Calu3 (cell line): Measurements from ENCODE around the gene ADNP. TPM values are rescaled to one million over a fixed set of nuclear protein-coding genes. Genes with fewer than 3 reads are reported as not detected.

Experiments used
- BruUV-seq: library from RNA; stranded (reverse); fragments of 400-500 nt; replicated peaks from 2 replicates; lab custom pipeline; 2021; lab: Mats Ljungman, UMichigan
- CTCF ChIA-PET: fragments of 300-600 bp; sonication (Branson Sonifier 250); formaldehyde crosslinking; loops from one replicate; lab custom pipeline; 2022; ENCODE audit warnings: antibody characterized with exemption; lab: Charles Lee
- DNase-seq: peaks from one replicate; pipeline ENCODE4 v3.0.0; 2022
- H3K27ac Mint-ChIP-seq: one replicate; pipeline ENCODE4 v1.8.0; 2022; ENCODE audit warnings: mixed read lengths; ENCODE audit not compliant: unreplicated experiment
- H3K27me3 Mint-ChIP-seq: one replicate; pipeline ENCODE4 v1.8.0; 2022; ENCODE audit warnings: mixed read lengths; ENCODE audit not compliant: unreplicated experiment
- H3K36me3 Mint-ChIP-seq: one replicate; pipeline ENCODE4 v1.8.0; 2022; ENCODE audit warnings: mild to moderate bottlenecking, moderate library complexity, mixed read lengths; ENCODE audit not compliant: insufficient read depth, unreplicated experiment
- H3K4me1 Mint-ChIP-seq: one replicate; pipeline ENCODE4 v1.8.0; 2022; ENCODE audit warnings: mild to moderate bottlenecking, low read depth, mixed read lengths; ENCODE audit not compliant: unreplicated experiment
- H3K4me3 Mint-ChIP-seq: one replicate; pipeline ENCODE4 v1.8.0; 2022; ENCODE audit warnings: mild to moderate bottlenecking, low read depth, moderate library complexity, mixed read lengths; ENCODE audit not compliant: unreplicated experiment
- H3K9me3 Mint-ChIP-seq: one replicate; pipeline ENCODE4 v1.8.0; 2022; ENCODE audit warnings: low read depth, mixed read lengths; ENCODE audit not compliant: unreplicated experiment
- CTCF ChIP-seq: fragments of 200-600 bp; IDR thresholded peaks from one replicate; pipeline ENCODE4 v1.8.0; 2022; ENCODE audit warnings: antibody characterized with exemption; ENCODE audit not compliant: unreplicated experiment
- intact Hi-C: fragments of 100-400 bp; cut with micrococcal nuclease; formaldehyde crosslinking; loops from one replicate; pipeline ENCODE4 v1.10.0; 2022; ENCODE audit not compliant: unreplicated experiment
- total RNA-seq: library from RNA; stranded (reverse); gene quantifications from 2 replicates; pipeline ENCODE4 v1.2.3, GENCODE V29; 2022

Gene ADNP
- total RNA-seq, 1 experiment from 2014 or later: 103 TPM

- TF ChIP-seq CTCF: no peak
- CTCF ChIA-PET: no interaction called here
- Mint-ChIP-seq H3K4me3 (no peak overlapping the region), H3K27me3 (no peaks in the 10 kb centered on the region), H3K4me1 (no peaks in the 10 kb centered on the region), H3K36me3 (peaks cover 78% of the 10 kb centered on the region), H3K27ac (no peak overlapping the region), H3K9me3 (no peaks in the 10 kb centered on the region)
- BruUV-seq: no TSS peak
- DNase-seq: no peak
- intact Hi-C loops: no loop called here
Observed at GRCh38 chr20:50943069-50943468, 11.8 kb upstream of the ADNP start.

- Mint-ChIP-seq H3K4me3 (no peak overlapping the region), H3K27me3 (no peaks in the 10 kb centered on the region), H3K4me1 (peaks cover 15% of the 10 kb centered on the region), H3K27ac (no peak overlapping the region), H3K36me3 (peaks cover 85% of the 10 kb centered on the region), H3K9me3 (no peaks in the 10 kb centered on the region)
- no TSS peak for BruUV-seq
- CTCF ChIA-PET: interaction anchor here (0.6 to 0.7 kb wide), 2 partner anchors 108 to 130 kb away, joined by 3 to 4 read pairs; no protein-coding TSS in a partner anchor
- intact Hi-C loops: no loop called here
- no peak for TF ChIP-seq CTCF
- DNase-seq: no peak
Observed at GRCh38 chr20:50933589-50933988, 2.4 kb upstream of the ADNP start.

GRCh38 chr20:50932691-50933280 lies 1.5 kb upstream of the ADNP start:
- Mint-ChIP-seq H3K9me3 (no peaks in the 10 kb centered on the region), H3K27me3 (no peaks in the 10 kb centered on the region), H3K4me1 (peaks cover 23% of the 10 kb centered on the region), H3K27ac (no peak overlapping the region), H3K4me3 (no peak overlapping the region), H3K36me3 (peaks cover 90% of the 10 kb centered on the region)
- CTCF ChIA-PET: interaction anchor here (1.8 to 3.4 kb wide), 2 partner anchors 24 to 138 kb away, joined by 5 to 22 read pairs; partner anchors contain the start of gene BCAS4
- DNase-seq: no peak
- no TSS peak for BruUV-seq
- intact Hi-C loops: no loop called here
- no peak for TF ChIP-seq CTCF

- Mint-ChIP-seq H3K27me3 (no peaks in the 10 kb centered on the region), H3K9me3 (no peaks in the 10 kb centered on the region), H3K4me3 (peak overlapping the region; percentile 89), H3K4me1 (peaks cover 28% of the 10 kb centered on the region), H3K27ac (peak overlapping the region; percentile 96), H3K36me3 (peaks cover 94% of the 10 kb centered on the region)
- BruUV-seq: TSS peak; percentile 48
- no peak for DNase-seq
- CTCF ChIA-PET: interaction anchor here (0.8 to 3.4 kb wide), 9 partner anchors 13 to 306 kb away, joined by 3 to 22 read pairs (median 5); partner anchors contain the start of gene BCAS4
- intact Hi-C loops: no loop called here
- no peak for TF ChIP-seq CTCF
Observed at GRCh38 chr20:50932016-50932485, 814 bp upstream of the ADNP start.
